ENCODE results near the gene ING4. TPM values are rescaled to one million over a fixed set of nuclear protein-coding genes. Genes with fewer than 3 reads are reported as not detected.

ING4 gene
- total RNA-seq, 4 donors from 2014 or later = 12.8 to 28.9 (median 19.7) TPM

DNA sequence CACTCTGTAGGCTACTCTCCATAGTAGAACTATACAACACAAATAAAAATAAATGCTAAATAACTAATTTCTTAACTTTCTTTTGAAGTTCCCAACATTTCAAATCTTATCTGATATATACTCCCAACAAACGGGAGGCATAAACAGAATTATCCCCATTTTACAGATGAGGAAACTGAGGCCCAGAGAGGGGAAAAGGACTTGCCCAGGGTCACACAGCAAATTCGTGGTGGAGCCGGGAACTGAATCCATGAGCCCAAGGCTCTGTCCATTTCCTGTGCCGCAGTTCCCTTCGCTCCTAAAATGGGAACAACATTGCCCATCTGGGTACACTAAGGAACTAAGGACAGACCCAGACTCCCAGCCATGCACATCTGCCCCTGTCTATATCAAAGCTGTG is 14.0 kb upstream of the ING4 start:
- Histone ChIP-seq H3K9me3 (no peaks in the 10 kb centered on the region), H3K4me3 (no peak overlapping the region), H3K27me3 (no peaks in the 10 kb centered on the region), H3K36me3 (peaks cover 0 to 79% of the 10 kb centered on the region in 2 donors), H3K4me1 (no peaks in the 10 kb centered on the region), H3K27ac (no peak overlapping the region)
- ATAC-seq = no peak
- intact Hi-C loops (cut with DNase I; ENCODE audit: low total_unique reads) = no loop called here
- no peak for TF ChIP-seq POLR2A (IDR thresholded peaks at IDR 0.05)
- TF ChIP-seq, protein P1, sequence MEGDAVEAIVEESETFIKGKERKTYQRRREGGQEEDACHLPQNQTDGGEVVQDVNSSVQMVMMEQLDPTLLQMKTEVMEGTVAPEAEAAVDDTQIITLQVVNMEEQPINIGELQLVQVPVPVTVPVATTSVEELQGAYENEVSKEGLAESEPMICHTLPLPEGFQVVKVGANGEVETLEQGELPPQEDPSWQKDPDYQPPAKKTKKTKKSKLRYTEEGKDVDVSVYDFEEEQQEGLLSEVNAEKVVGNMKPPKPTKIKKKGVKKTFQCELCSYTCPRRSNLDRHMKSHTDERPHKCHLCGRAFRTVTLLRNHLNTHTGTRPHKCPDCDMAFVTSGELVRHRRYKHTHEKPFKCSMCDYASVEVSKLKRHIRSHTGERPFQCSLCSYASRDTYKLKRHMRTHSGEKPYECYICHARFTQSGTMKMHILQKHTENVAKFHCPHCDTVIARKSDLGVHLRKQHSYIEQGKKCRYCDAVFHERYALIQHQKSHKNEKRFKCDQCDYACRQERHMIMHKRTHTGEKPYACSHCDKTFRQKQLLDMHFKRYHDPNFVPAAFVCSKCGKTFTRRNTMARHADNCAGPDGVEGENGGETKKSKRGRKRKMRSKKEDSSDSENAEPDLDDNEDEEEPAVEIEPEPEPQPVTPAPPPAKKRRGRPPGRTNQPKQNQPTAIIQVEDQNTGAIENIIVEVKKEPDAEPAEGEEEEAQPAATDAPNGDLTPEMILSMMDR (IDR thresholded peaks at IDR 0.05 in 4 of 5, conservative IDR thresholded peaks at IDR 0.05 in 1 of 5) = no peak
- no peak for DNase-seq
- in situ Hi-C loops (cut with MboI; ENCODE audit: low sequenced_read_pairs in 4 of 4) = no loop called here

DNA sequence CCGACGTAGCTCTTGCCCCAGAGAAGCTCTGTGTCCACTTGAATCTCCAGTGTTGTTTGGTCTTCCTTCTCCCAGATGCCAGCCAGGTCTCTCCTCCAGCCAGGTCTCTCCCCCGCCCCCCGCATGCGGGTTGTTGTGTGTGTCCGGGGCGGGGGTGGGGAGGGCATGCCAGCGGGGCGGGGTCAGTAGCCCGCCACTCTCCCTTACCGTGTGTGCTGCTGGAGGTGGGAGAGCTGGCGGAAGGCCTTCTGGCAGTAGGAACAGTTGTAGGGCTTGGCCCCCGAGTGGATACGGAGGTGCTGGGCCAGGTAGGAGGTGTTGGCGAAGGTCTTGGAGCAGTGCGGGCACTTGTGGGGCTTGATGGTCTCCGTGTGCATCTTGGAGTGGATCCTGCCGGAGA is 9.2 kb upstream of the ING4 start:
- no peak for ATAC-seq
- Histone ChIP-seq H3K9me3 (no peaks in the 10 kb centered on the region), H3K36me3 (peaks cover 0 to 96% of the 10 kb centered on the region in 2 donors), H3K27ac (no peak overlapping the region), H3K4me1 (no peaks in the 10 kb centered on the region), H3K4me3 (no peak overlapping the region), H3K27me3 (no peaks in the 10 kb centered on the region)
- DNase-seq = no peak
- intact Hi-C loops (cut with DNase I; ENCODE audit: low total_unique reads) (no loop called here), in situ Hi-C loops (cut with MboI; ENCODE audit: low sequenced_read_pairs in 4 of 4) (no loop called here)
- TF ChIP-seq, protein P1 (IDR thresholded peaks at IDR 0.05 in 4 of 5, conservative IDR thresholded peaks at IDR 0.05 in 1 of 5) = no peak
- TF ChIP-seq POLR2A (IDR thresholded peaks at IDR 0.05) = no peak

DNA sequence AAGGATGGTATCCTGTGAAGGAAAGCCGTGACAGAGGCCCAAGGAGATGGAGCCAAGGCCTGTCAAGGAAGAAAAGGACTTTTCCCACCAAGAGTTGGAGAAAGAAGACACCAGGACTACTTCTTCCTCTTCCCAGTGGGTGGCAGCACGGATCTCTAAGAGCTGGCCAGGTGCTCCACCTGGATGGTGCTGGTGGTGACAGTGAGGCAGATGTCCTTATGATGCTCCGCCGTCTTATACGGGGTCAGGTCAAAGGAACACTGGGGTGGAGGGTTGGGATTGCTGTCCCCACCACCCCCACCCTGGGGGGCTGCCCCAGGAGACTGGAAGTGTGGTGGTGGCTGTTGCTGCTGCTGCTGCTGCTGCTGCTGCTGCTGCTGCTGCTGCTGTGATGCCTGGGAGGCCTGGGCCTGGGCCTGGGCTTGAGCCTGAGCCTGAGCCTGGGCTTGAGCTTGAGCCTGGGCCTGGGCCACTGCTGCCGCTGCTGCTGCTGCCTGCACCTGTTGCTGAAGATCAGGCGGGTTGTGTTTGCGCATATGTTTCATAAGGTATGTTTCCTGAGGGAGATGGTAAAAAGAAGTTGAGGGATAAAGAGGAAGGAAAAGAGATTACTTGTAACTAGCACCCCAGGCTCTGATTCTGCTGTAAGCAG is 4.8 kb upstream of the ING4 start:
- ATAC-seq = no peak
- intact Hi-C loops (cut with DNase I; ENCODE audit: low total_unique reads) = no loop called here
- no peak overlapping the region for H3K4me3 ChIP-seq
- no peak for TF ChIP-seq POLR2A (IDR thresholded peaks at IDR 0.05)
- TF ChIP-seq, protein P1 (IDR thresholded peaks at IDR 0.05 in 4 of 5, conservative IDR thresholded peaks at IDR 0.05 in 1 of 5) = no peak
- in situ Hi-C loops (cut with MboI; ENCODE audit: low sequenced_read_pairs in 4 of 4) = loop anchor here in 1 of 4 donors (10.0 kb wide), 1 partner anchor 57 kb away; the partner anchor contains the start of gene COPS7A
- no peak overlapping the region for H3K27ac ChIP-seq
- no peaks in the 10 kb centered on the region for H3K9me3 ChIP-seq
- H3K27me3 ChIP-seq = no peaks in the 10 kb centered on the region
- H3K36me3 ChIP-seq = peaks cover 0 to 60% of the 10 kb centered on the region in 2 donors
- no peak for DNase-seq
- peaks cover 0 to 6% of the 10 kb centered on the region in 2 donors for H3K4me1 ChIP-seq

DNA sequence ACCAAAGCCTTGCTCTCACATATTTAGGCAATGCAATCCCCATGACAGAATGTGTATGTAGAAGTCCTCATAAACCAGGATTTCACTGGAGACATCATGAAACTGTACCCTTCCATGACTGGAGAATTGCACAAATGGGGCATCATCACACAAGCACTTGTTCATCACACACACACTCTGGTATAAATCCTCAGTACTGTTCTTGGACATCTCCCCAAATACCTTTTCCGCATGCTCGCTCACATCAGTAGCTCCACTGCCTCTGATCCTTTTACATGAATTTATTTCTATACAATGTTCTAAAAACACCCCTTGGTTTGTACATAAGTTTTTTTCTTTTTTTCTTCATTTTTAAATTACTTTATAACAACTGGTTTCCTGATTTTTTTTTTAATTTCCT is 3.3 kb upstream of the ING4 start:
- TF ChIP-seq POLR2A (IDR thresholded peaks at IDR 0.05) = no peak
- TF ChIP-seq, protein P1 (IDR thresholded peaks at IDR 0.05 in 4 of 5, conservative IDR thresholded peaks at IDR 0.05 in 1 of 5) = no peak
- intact Hi-C loops (cut with DNase I; ENCODE audit: low total_unique reads) = no loop called here
- no peaks in the 10 kb centered on the region for H3K9me3 ChIP-seq
- peaks cover 0 to 46% of the 10 kb centered on the region in 2 donors for H3K36me3 ChIP-seq
- H3K27me3 ChIP-seq = no peaks in the 10 kb centered on the region
- ATAC-seq (no peak), DNase-seq (no peak)
- H3K27ac ChIP-seq = no peak overlapping the region
- H3K4me1 ChIP-seq = peaks cover 12 to 17% of the 10 kb centered on the region in 2 donors
- in situ Hi-C loops (cut with MboI; ENCODE audit: low sequenced_read_pairs in 4 of 4) = loop anchor here in 1 of 4 donors (10.0 kb wide), 1 partner anchor 59 kb away; the partner anchor contains the start of gene COPS7A
- no peak overlapping the region for H3K4me3 ChIP-seq
